Nephron progenitor cell (in vitro differentiated cells): ENCODE data around the gene HLCS.

ENCODE experiments used
- DNase-seq: peaks from one replicate; pipeline ENCODE4 v3.0.0; 2021
- H3K27ac Mint-ChIP-seq: 2 replicates; pipeline ENCODE4 v1.8.0; 2021; ENCODE audit warnings: mild to moderate bottlenecking, moderate library complexity, mixed read lengths
- H3K27me3 Mint-ChIP-seq: 2 replicates; pipeline ENCODE4 v1.8.0; 2021; ENCODE audit warnings: mild to moderate bottlenecking, low read depth, mixed read lengths; ENCODE audit not compliant: poor library complexity
- H3K36me3 Mint-ChIP-seq: 2 replicates; pipeline ENCODE4 v1.8.0; 2021; ENCODE audit warnings: low read depth, mixed read lengths
- H3K4me1 Mint-ChIP-seq: 2 replicates; pipeline ENCODE4 v1.8.0; 2021; ENCODE audit warnings: mixed read lengths
- H3K4me3 Mint-ChIP-seq: 2 replicates; pipeline ENCODE4 v1.8.0; 2021; ENCODE audit warnings: mild to moderate bottlenecking, moderate library complexity, mixed read lengths
- H3K9me3 Mint-ChIP-seq: 2 replicates; pipeline ENCODE4 v1.8.0; 2021; ENCODE audit warnings: mild to moderate bottlenecking, moderate library complexity, mixed read lengths
- CTCF ChIP-seq: fragments of 200-600 bp; sonication (generic); IDR thresholded peaks from 2 replicates; pipeline ENCODE4 v1.5.0; 2021; ENCODE audit warnings: antibody characterized with exemption

Gene HLCS

GRCh38 chr21:36810443-36810842 lies 156.0 kb downstream of the HLCS start:
- DNase-seq = no peak

GRCh38 chr21:36807422-36807928 lies 159.0 kb downstream of the HLCS start:
- Mint-ChIP-seq H3K4me1 (peaks cover 50% of the 10 kb centered on the region), H3K9me3 (no peaks in the 10 kb centered on the region)
- no peak for DNase-seq

More at GRCh38 chr21:36810443-36810842, 156.0 kb downstream of the HLCS start:
- Mint-ChIP-seq H3K9me3 (no peaks in the 10 kb centered on the region), H3K4me1 (peaks cover 20% of the 10 kb centered on the region), H3K4me3 (no peak overlapping the region), H3K27ac (no peak overlapping the region), H3K27me3 (peaks cover 2% of the 10 kb centered on the region), H3K36me3 (no peaks in the 10 kb centered on the region)
- TF ChIP-seq CTCF = no peak

GRCh38 chr21:36806103-36806502 lies 160.4 kb downstream of the HLCS start:
- Mint-ChIP-seq H3K9me3 (no peaks in the 10 kb centered on the region), H3K4me3 (no peak overlapping the region), H3K27me3 (peaks cover 5% of the 10 kb centered on the region), H3K36me3 (no peaks in the 10 kb centered on the region), H3K27ac (no peak overlapping the region), H3K4me1 (peaks cover 51% of the 10 kb centered on the region)
- no peak for TF ChIP-seq CTCF
- DNase-seq = no peak

More at GRCh38 chr21:36807422-36807928, 159.0 kb downstream of the HLCS start:
- Mint-ChIP-seq H3K4me3 (no peak overlapping the region), H3K36me3 (no peaks in the 10 kb centered on the region), H3K27me3 (peaks cover 3% of the 10 kb centered on the region), H3K27ac (no peak overlapping the region)
- TF ChIP-seq CTCF = no peak

GRCh38 chr21:36804874-36805611 lies 161.4 kb downstream of the HLCS start:
- H3K36me3 Mint-ChIP-seq = peaks cover 2% of the 10 kb centered on the region
- peaks cover 51% of the 10 kb centered on the region for H3K4me1 Mint-ChIP-seq
- no peak for TF ChIP-seq CTCF
- DNase-seq = no peak
- no peak overlapping the region for H3K27ac Mint-ChIP-seq
- H3K27me3 Mint-ChIP-seq = peaks cover 9% of the 10 kb centered on the region
- no peak overlapping the region for H3K4me3 Mint-ChIP-seq
- H3K9me3 Mint-ChIP-seq = no peaks in the 10 kb centered on the region

GRCh38 chr21:36803816-36804439 lies 162.5 kb downstream of the HLCS start:
- peaks cover 11% of the 10 kb centered on the region for H3K9me3 Mint-ChIP-seq
- peak overlapping the region; percentile 63 for H3K4me3 Mint-ChIP-seq
- H3K4me1 Mint-ChIP-seq = peaks cover 51% of the 10 kb centered on the region
- TF ChIP-seq CTCF = no peak
- H3K36me3 Mint-ChIP-seq = peaks cover 13% of the 10 kb centered on the region
- H3K27me3 Mint-ChIP-seq = peaks cover 12% of the 10 kb centered on the region
- H3K27ac Mint-ChIP-seq = peak overlapping the region; percentile 58
- DNase-seq = no peak
